Progenitor cell of endocrine pancreas (in vitro differentiated cells): ENCODE measurements around the gene EXOC6B. TPM values are rescaled to one million over a fixed set of nuclear protein-coding genes. Genes with fewer than 3 reads are reported as not detected.

Experiments
- DNase-seq: peaks from one replicate; pipeline ENCODE4 v3.0.0; 2021; ENCODE audit warnings: low spot score; ENCODE audit not compliant: unreplicated experiment
- H3K27ac Mint-ChIP-seq: 2 replicates; pipeline ENCODE4 v1.8.0; 2021; ENCODE audit warnings: mild to moderate bottlenecking, moderate library complexity, mixed read lengths
- H3K27me3 Mint-ChIP-seq: 2 replicates; pipeline ENCODE4 v1.8.0; 2021; ENCODE audit warnings: mixed read lengths
- H3K36me3 Mint-ChIP-seq: 2 replicates; pipeline ENCODE4 v1.8.0; 2022; ENCODE audit warnings: mixed read lengths; ENCODE audit not compliant: insufficient read depth
- H3K4me1 Mint-ChIP-seq: 2 replicates; pipeline ENCODE4 v1.8.0; 2021; ENCODE audit warnings: low read depth, mixed read lengths
- H3K4me3 Mint-ChIP-seq: 2 replicates; pipeline ENCODE4 v1.8.0; 2021; ENCODE audit warnings: low read depth, mild to moderate bottlenecking, moderate library complexity, mixed read lengths
- H3K9me3 Mint-ChIP-seq: 2 replicates; pipeline ENCODE4 v1.8.0; 2021; ENCODE audit warnings: low read depth, mixed read lengths
- CTCF ChIP-seq: fragments of 200-600 bp; sonication (generic); IDR thresholded peaks from one replicate; pipeline ENCODE4 v1.5.0; 2021; ENCODE audit warnings: antibody characterized with exemption, mild to moderate bottlenecking; ENCODE audit not compliant: unreplicated experiment
- long read RNA-seq: library from polyadenylated mRNA; unstranded; transcript quantifications from one replicate; pipeline ENCODE4 v2.0.0, GENCODE V29; 2020
- total RNA-seq: library from RNA; stranded (reverse); gene quantifications from 2 replicates; pipeline ENCODE4 v1.2.1, GENCODE V29; 2021

Gene EXOC6B
- 71.9 and 72.6 TPM in 2 replicates for total RNA-seq
- long read RNA-seq, full-length matches to known transcripts, result 1 of 58 reads
- long read RNA-seq, partial matches to known transcripts, result 15 of 58 reads
- long read RNA-seq, other reads (novel, unspliced or antisense), result 42 of 58 reads

- H3K27ac Mint-ChIP-seq, result peak within 1 kb of the TSS; percentile 98
- H3K4me3 Mint-ChIP-seq, result peak within 1 kb of the TSS; percentile 99
- peaks cover 10% of the 10 kb centered on the region for H3K36me3 Mint-ChIP-seq
- no peaks in the 10 kb centered on the region for H3K27me3 Mint-ChIP-seq
- peak; percentile 8 for TF ChIP-seq CTCF
- peaks cover 26% of the 10 kb centered on the region for H3K4me1 Mint-ChIP-seq
- H3K9me3 Mint-ChIP-seq, result no peaks in the 10 kb centered on the region
- DNase-seq, result peak; percentile 93
Measured at GRCh38 chr2:72825257-72826155, at the start of gene EXOC6B. EXOC6B (minus strand) TSS chr2:72826033.

- no peak overlapping the region for H3K27ac Mint-ChIP-seq
- TF ChIP-seq CTCF, result no peak
- H3K9me3 Mint-ChIP-seq, result peaks cover 15% of the 10 kb centered on the region
- H3K4me3 Mint-ChIP-seq, result no peak overlapping the region
- H3K4me1 Mint-ChIP-seq, result no peaks in the 10 kb centered on the region
- H3K36me3 Mint-ChIP-seq, result no peaks in the 10 kb centered on the region
- DNase-seq, result no peak
- peaks cover 27% of the 10 kb centered on the region for H3K27me3 Mint-ChIP-seq
Measured at GRCh38 chr2:72871880-72872279, 46.0 kb upstream of the EXOC6B start.

GRCh38 chr2:72871060-72871459 lies 45.2 kb upstream of the EXOC6B start:
- no peaks in the 10 kb centered on the region for H3K36me3 Mint-ChIP-seq
- no peak overlapping the region for H3K4me3 Mint-ChIP-seq
- H3K9me3 Mint-ChIP-seq, result peaks cover 15% of the 10 kb centered on the region
- peaks cover 24% of the 10 kb centered on the region for H3K27me3 Mint-ChIP-seq
- TF ChIP-seq CTCF, result no peak
- no peak for DNase-seq
- H3K4me1 Mint-ChIP-seq, result no peaks in the 10 kb centered on the region
- no peak overlapping the region for H3K27ac Mint-ChIP-seq

GRCh38 chr2:72864500-72864899 lies 38.7 kb upstream of the EXOC6B start:
- Mint-ChIP-seq H3K27ac (no peak overlapping the region), H3K27me3 (peaks cover 13% of the 10 kb centered on the region), H3K4me3 (no peak overlapping the region), H3K36me3 (no peaks in the 10 kb centered on the region), H3K9me3 (no peaks in the 10 kb centered on the region), H3K4me1 (peaks cover 4% of the 10 kb centered on the region)
- TF ChIP-seq CTCF, result no peak
- DNase-seq, result no peak

- Mint-ChIP-seq H3K36me3 (no peaks in the 10 kb centered on the region), H3K27me3 (peaks cover 13% of the 10 kb centered on the region), H3K4me1 (peaks cover 4% of the 10 kb centered on the region), H3K9me3 (no peaks in the 10 kb centered on the region), H3K27ac (no peak overlapping the region), H3K4me3 (peak overlapping the region; percentile 72)
- TF ChIP-seq CTCF, result no peak
- DNase-seq, result no peak
Measured at GRCh38 chr2:72863046-72863445, 37.2 kb upstream of the EXOC6B start.
